HG03139 (cell line): ENCODE data around the gene IQCK.

Experiments
- ATAC-seq: cut with Tn5 transposase; IDR thresholded peaks from one replicate; pipeline ENCODE4 v1.9.1; 2021; ENCODE audit not compliant: unreplicated experiment

IQCK gene

GRCh38 chr16:19698480-19699465 lies 19.3 kb upstream of the IQCK start:
- no peak for ATAC-seq

- no peak for ATAC-seq
Measured at GRCh38 chr16:19699472-19699871, 18.6 kb upstream of the IQCK start.

- no peak for ATAC-seq
Measured at GRCh38 chr16:19700319-19700781, 17.7 kb upstream of the IQCK start.

GRCh38 chr16:19701091-19701490 lies 17.0 kb upstream of the IQCK start:
- no peak for ATAC-seq

- no peak for ATAC-seq
Measured at GRCh38 chr16:19703172-19703889, 14.7 kb upstream of the IQCK start.

- ATAC-seq: no peak
Measured at GRCh38 chr16:19704321-19705145, 13.5 kb upstream of the IQCK start.

- ATAC-seq: no peak
Measured at GRCh38 chr16:19705146-19705501, 12.9 kb upstream of the IQCK start.

GRCh38 chr16:19705843-19706242 lies 12.2 kb upstream of the IQCK start:
- ATAC-seq: no peak

GRCh38 chr16:19706846-19707245 lies 11.2 kb upstream of the IQCK start:
- ATAC-seq: no peak

GRCh38 chr16:19707569-19708295 lies 10.3 kb upstream of the IQCK start:
- no peak for ATAC-seq

- no peak for ATAC-seq
Measured at GRCh38 chr16:19708296-19709205, 9.5 kb upstream of the IQCK start.

GRCh38 chr16:19709381-19710136 lies 8.5 kb upstream of the IQCK start:
- ATAC-seq: no peak

- no peak for ATAC-seq
Measured at GRCh38 chr16:19710191-19710908, 7.7 kb upstream of the IQCK start.

GRCh38 chr16:19710991-19711545 lies 7.0 kb upstream of the IQCK start:
- no peak for ATAC-seq

GRCh38 chr16:19711643-19712042 lies 6.4 kb upstream of the IQCK start:
- ATAC-seq: no peak

- ATAC-seq: no peak
Measured at GRCh38 chr16:19712418-19713058, 5.5 kb upstream of the IQCK start.

- ATAC-seq: no peak
Measured at GRCh38 chr16:19713697-19714096, 4.4 kb upstream of the IQCK start.
